ENCODE measurements around the gene PCDHA6. TPM values are rescaled to one million over a fixed set of nuclear protein-coding genes. Genes with fewer than 3 reads are reported as not detected.

The PCDHA6 gene
- total and polyA plus RNA-seq, 2 donors (not counting 3 experiments of a cell fraction or from before 2014, with no cell fraction given), result 0.04 to 0.18 TPM

DNA sequence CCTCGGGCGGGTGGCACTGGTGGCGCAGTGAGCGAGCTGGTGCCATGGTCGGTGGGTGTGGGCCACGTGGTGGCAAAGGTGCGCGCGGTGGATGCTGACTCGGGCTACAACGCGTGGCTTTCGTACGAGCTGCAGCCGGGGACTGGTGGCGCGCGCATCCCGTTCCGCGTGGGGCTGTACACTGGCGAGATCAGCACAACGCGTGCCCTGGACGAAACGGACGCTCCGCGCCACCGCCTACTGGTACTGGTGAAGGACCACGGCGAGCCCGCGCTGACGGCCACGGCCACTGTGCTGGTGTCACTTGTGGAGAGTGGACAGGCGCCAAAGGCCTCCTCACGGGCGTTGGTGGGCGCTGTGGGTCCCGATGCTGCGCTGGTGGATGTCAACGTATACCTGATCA lies 18.9 kb upstream of the PCDHA6 start:
- H3K9me3 ChIP-seq (replicated peaks; ENCODE audit: control insufficient read depth, insufficient read depth, low read length), result no peaks in the 10 kb centered on the region
- DNase-seq (ENCODE audit: low read depth, low spot score) (no peak), FAIRE-seq (no peak)
- intact Hi-C loops (cut with micrococcal nuclease) (no loop called here), dilution Hi-C loops (cut with MboI; ENCODE audit: extremely low pct_ligation_motif_present, low sequenced_read_pairs) (no loop called here)
- H3K27me3 ChIP-seq (ENCODE audit: control insufficient read depth in 2 of 2, insufficient read depth in 2 of 2, low read length in 2 of 2), result no peaks in the 10 kb centered on the region
- H3K4me2 ChIP-seq (ENCODE audit: insufficient read depth, low read length), result no peak overlapping the region
- H3K36me3 ChIP-seq (ENCODE audit: control insufficient read depth in 2 of 2, extremely low read depth in 1 of 2, insufficient read depth in 2 of 2, low read length in 2 of 2), result no peaks in the 10 kb centered on the region
- no peak overlapping the region for H3K27ac ChIP-seq (ENCODE audit: insufficient read depth, low read depth, low read length)
- POLR2A ChIA-PET, result no interaction called here
- BruUV-seq (replicated peaks), result no TSS peak
- no peaks in the 10 kb centered on the region for H3K4me1 ChIP-seq (ENCODE audit: control insufficient read depth, extremely low read depth, insufficient read depth, low read length)
- no peaks in the 10 kb centered on the region for H3K9me1 ChIP-seq (replicated peaks; ENCODE audit: control insufficient read depth, extremely low read depth, insufficient read depth, low read length)
- CTCF ChIA-PET, result no interaction called here
- no peak overlapping the region for H2AFZ ChIP-seq (ENCODE audit: low read depth, low read length)
- H3K4me3 ChIP-seq (replicated peaks in 1 of 3; ENCODE audit: insufficient read depth in 1 of 3, low read depth in 1 of 3, low read length in 3 of 3), result no peak overlapping the region
- TF ChIP-seq, protein P1, sequence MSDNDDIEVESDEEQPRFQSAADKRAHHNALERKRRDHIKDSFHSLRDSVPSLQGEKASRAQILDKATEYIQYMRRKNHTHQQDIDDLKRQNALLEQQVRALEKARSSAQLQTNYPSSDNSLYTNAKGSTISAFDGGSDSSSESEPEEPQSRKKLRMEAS (IDR thresholded peaks at IDR 0.05; ENCODE audit: insufficient read depth, insufficient read length), result no peak
- TF ChIP-seq, protein P2, sequence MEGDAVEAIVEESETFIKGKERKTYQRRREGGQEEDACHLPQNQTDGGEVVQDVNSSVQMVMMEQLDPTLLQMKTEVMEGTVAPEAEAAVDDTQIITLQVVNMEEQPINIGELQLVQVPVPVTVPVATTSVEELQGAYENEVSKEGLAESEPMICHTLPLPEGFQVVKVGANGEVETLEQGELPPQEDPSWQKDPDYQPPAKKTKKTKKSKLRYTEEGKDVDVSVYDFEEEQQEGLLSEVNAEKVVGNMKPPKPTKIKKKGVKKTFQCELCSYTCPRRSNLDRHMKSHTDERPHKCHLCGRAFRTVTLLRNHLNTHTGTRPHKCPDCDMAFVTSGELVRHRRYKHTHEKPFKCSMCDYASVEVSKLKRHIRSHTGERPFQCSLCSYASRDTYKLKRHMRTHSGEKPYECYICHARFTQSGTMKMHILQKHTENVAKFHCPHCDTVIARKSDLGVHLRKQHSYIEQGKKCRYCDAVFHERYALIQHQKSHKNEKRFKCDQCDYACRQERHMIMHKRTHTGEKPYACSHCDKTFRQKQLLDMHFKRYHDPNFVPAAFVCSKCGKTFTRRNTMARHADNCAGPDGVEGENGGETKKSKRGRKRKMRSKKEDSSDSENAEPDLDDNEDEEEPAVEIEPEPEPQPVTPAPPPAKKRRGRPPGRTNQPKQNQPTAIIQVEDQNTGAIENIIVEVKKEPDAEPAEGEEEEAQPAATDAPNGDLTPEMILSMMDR (IDR thresholded peaks at IDR 0.05; ENCODE audit: extremely low read depth in 1 of 2, insufficient read depth in 1 of 2, low read depth in 1 of 2, low read length in 2 of 2), result no peak
- no peak for TF ChIP-seq EZH2 (IDR thresholded peaks at IDR 0.05; ENCODE audit: borderline replicate concordance, low read depth, low read length, severe bottlenecking)
- no peak for TF ChIP-seq JUN (IDR thresholded peaks at IDR 0.05; ENCODE audit: borderline replicate concordance, insufficient read depth, insufficient read length, low read depth)
- TF ChIP-seq GATA2 (IDR thresholded peaks at IDR 0.05; ENCODE audit: insufficient read depth, insufficient read length, low read depth, low read length), result no peak
- no peak for TF ChIP-seq FOS (IDR thresholded peaks at IDR 0.05; ENCODE audit: borderline replicate concordance, insufficient read depth, low read length)
- TF ChIP-seq MYC (IDR thresholded peaks at IDR 0.05; ENCODE audit: low read depth, low read length), result no peak
- no peak for TF ChIP-seq POLR2AphosphoS5 (IDR thresholded peaks at IDR 0.05; ENCODE audit: insufficient read depth, low read depth, low read length)
- no peak for TF ChIP-seq POLR2A (IDR thresholded peaks at IDR 0.05; ENCODE audit: low read depth, low read length)
- H4K20me1 ChIP-seq (replicated peaks; ENCODE audit: control insufficient read depth, extremely low read depth, insufficient read depth, low read length), result no peaks in the 10 kb centered on the region
- no peak overlapping the region for H3K9ac ChIP-seq (replicated peaks; ENCODE audit: extremely low read depth, insufficient read depth, low read length)
- H3K79me2 ChIP-seq (ENCODE audit: control insufficient read depth, insufficient read depth, low read length), result no peaks in the 10 kb centered on the region

Measured in endothelial cell of umbilical vein (primary cell).